Astrocyte (in vitro differentiated cells and primary cell): ENCODE measurements around the gene MEN1. TPM values are rescaled to one million over a fixed set of nuclear protein-coding genes. Genes with fewer than 3 reads are reported as not detected.
A peak's percentile ranks its signal among the peaks of the same experiment; 100 is the strongest.

Source experiments
- DNase-seq: peaks from one replicate; pipeline ENCODE4 v3.0.0-alpha.2; 2010; ENCODE audit warnings: low read depth
- FAIRE-seq: peaks from 2 replicates; lab custom pipeline; 2011; peaks lifted over from hg19 to GRCh38; lab: Jason Lieb, UNC
- H2AFZ ChIP-seq: 2 replicates; pipeline ENCODE4 v1.6.0; 2012; ENCODE audit warnings: low read depth, low read length, inconsistent platforms
- H3K27ac ChIP-seq: 2 replicates; pipeline ENCODE4 v1.5.1; 2011; ENCODE audit warnings: low read depth, low read length, inconsistent platforms
- H3K27me3 ChIP-seq: 2 replicates; pipeline ENCODE4 v1.6.0; 2011; ENCODE audit warnings: low read length, inconsistent platforms; ENCODE audit not compliant: insufficient read depth
- H3K36me3 ChIP-seq: 2 replicates; pipeline ENCODE4 v1.5.1; 2011; ENCODE audit warnings: low read length, inconsistent platforms; ENCODE audit not compliant: insufficient read depth
- H3K4me1 ChIP-seq: 2 replicates; pipeline ENCODE4 v1.5.1; 2011; ENCODE audit warnings: low read length, inconsistent platforms; ENCODE audit not compliant: insufficient read depth
- H3K4me2 ChIP-seq: 2 replicates; pipeline ENCODE4 v1.6.0; 2012; ENCODE audit warnings: low read length, inconsistent platforms
- H3K4me3 ChIP-seq: 2 replicates; pipeline ENCODE4 v1.5.1; 2011; ENCODE audit warnings: low read depth, mild to moderate bottlenecking, low read length, inconsistent platforms; ENCODE audit not compliant: insufficient read depth
- H3K79me2 ChIP-seq: 2 replicates; pipeline ENCODE4 v1.6.0; 2012; ENCODE audit warnings: mild to moderate bottlenecking, low read length, inconsistent platforms; ENCODE audit not compliant: insufficient read depth
- H3K9ac ChIP-seq: 2 replicates; pipeline ENCODE4 v1.6.0; 2012; ENCODE audit warnings: mild to moderate bottlenecking, low read length, inconsistent platforms
- H3K9me3 ChIP-seq: 2 replicates; pipeline ENCODE4 v1.5.1; 2012; ENCODE audit warnings: low read depth, mild to moderate bottlenecking, low read length, inconsistent platforms; ENCODE audit not compliant: insufficient read depth
- H4K20me1 ChIP-seq: 2 replicates; pipeline ENCODE4 v1.6.0; 2012; ENCODE audit warnings: low read length, inconsistent platforms; ENCODE audit not compliant: insufficient read depth
- H3K27ac Mint-ChIP-seq: one replicate; pipeline ENCODE4 v1.8.0; 2021; ENCODE audit warnings: mild to moderate bottlenecking, mixed read lengths; ENCODE audit not compliant: unreplicated experiment
- H3K27me3 Mint-ChIP-seq: one replicate; pipeline ENCODE4 v1.8.0; 2021; ENCODE audit warnings: low read depth, mixed read lengths; ENCODE audit not compliant: unreplicated experiment
- H3K36me3 Mint-ChIP-seq: one replicate; pipeline ENCODE4 v1.8.0; 2021; ENCODE audit warnings: low read depth, mixed read lengths; ENCODE audit not compliant: unreplicated experiment
- H3K4me1 Mint-ChIP-seq: one replicate; pipeline ENCODE4 v1.8.0; 2021; ENCODE audit warnings: low read depth, mixed read lengths; ENCODE audit not compliant: unreplicated experiment
- H3K4me3 Mint-ChIP-seq: one replicate; pipeline ENCODE4 v1.8.0; 2021; ENCODE audit warnings: mild to moderate bottlenecking, moderate library complexity, mixed read lengths; ENCODE audit not compliant: unreplicated experiment
- H3K9me3 Mint-ChIP-seq: one replicate; pipeline ENCODE4 v1.8.0; 2021; ENCODE audit warnings: mild to moderate bottlenecking, mixed read lengths; ENCODE audit not compliant: unreplicated experiment
- CTCF ChIP-seq: IDR thresholded peaks from 2 replicates; pipeline ENCODE4 v1.5.1; 2011; ENCODE audit warnings: low read depth, mild to moderate bottlenecking, inconsistent platforms, low read length, moderate library complexity; ENCODE audit not compliant: insufficient read depth
- EZH2 ChIP-seq: IDR thresholded peaks from 2 replicates; pipeline ENCODE4 v1.6.1; 2012; ENCODE audit warnings: mild to moderate bottlenecking, low read length, inconsistent platforms; ENCODE audit not compliant: insufficient read depth
- total RNA-seq: library from RNA; stranded (reverse); gene quantifications from 2 replicates; pipeline ENCODE4 v1.2.1, GENCODE V29; 2021

MEN1 gene
- total RNA-seq, 1 donor from 2014 or later: 26.0 TPM

GRCh38 chr11:64777449-64778222 is 32.7 kb downstream of the MEN1 start:
- H3K27me3 Mint-ChIP-seq: no peaks in the 10 kb centered on the region
- Histone ChIP-seq H3K4me3 (peak overlapping the region; percentile 99), H3K27ac (peak overlapping the region; percentile 87), H3K4me2 (peak overlapping the region; percentile 92), H3K9me3 (no peaks in the 10 kb centered on the region), H3K4me1 (peaks cover 13% of the 10 kb centered on the region), H3K36me3 (peaks cover 39% of the 10 kb centered on the region), H3K79me2 (peaks cover 48% of the 10 kb centered on the region), H3K27me3 (no peaks in the 10 kb centered on the region), H3K9ac (peak overlapping the region; percentile 93), H2AFZ (no peak overlapping the region), H4K20me1 (peaks cover 49% of the 10 kb centered on the region)
- FAIRE-seq: no peak
- peaks cover 17% of the 10 kb centered on the region for H3K4me1 Mint-ChIP-seq
- no peak for TF ChIP-seq EZH2
- no peak for TF ChIP-seq CTCF
- DNase-seq: peak; percentile 68
- peak overlapping the region; percentile 89 for H3K27ac Mint-ChIP-seq
- peak overlapping the region; percentile 98 for H3K4me3 Mint-ChIP-seq
- H3K9me3 Mint-ChIP-seq: no peaks in the 10 kb centered on the region
- peaks cover 6% of the 10 kb centered on the region for H3K36me3 Mint-ChIP-seq

DNA sequence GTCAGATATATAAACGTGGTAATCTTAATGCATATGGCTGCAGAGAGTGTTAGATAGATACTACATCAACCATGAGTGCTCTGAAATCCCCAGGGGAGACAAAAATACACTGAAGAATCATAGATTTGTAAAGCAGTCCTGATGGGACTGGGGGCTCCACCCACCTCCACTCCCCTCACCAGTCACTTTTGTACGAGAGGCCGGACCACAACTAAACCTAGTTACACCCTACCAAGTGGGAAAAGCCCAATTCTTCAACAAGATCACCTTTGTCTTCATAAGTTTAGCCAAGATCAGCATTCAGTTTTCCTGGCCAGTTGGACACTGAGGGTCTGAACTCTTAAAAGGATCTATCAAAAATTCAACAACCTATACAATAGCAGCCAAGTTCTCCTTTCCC is 33.5 kb downstream of the MEN1 start:
- peaks cover 46% of the 10 kb centered on the region for H3K36me3 ChIP-seq
- H3K4me2 ChIP-seq: peak overlapping the region; percentile 92
- peaks cover 57% of the 10 kb centered on the region for H4K20me1 ChIP-seq
- no peaks in the 10 kb centered on the region for H3K27me3 ChIP-seq
- H3K27ac Mint-ChIP-seq: peak overlapping the region; percentile 89
- peak overlapping the region; percentile 65 for H3K27ac ChIP-seq
- peaks cover 19% of the 10 kb centered on the region for H3K4me1 Mint-ChIP-seq
- H2AFZ ChIP-seq: no peak overlapping the region
- H3K9me3 Mint-ChIP-seq: no peaks in the 10 kb centered on the region
- H3K27me3 Mint-ChIP-seq: no peaks in the 10 kb centered on the region
- peaks cover 13% of the 10 kb centered on the region for H3K4me1 ChIP-seq
- TF ChIP-seq CTCF (no peak), EZH2 (no peak)
- H3K9me3 ChIP-seq: no peaks in the 10 kb centered on the region
- H3K36me3 Mint-ChIP-seq: peaks cover 6% of the 10 kb centered on the region
- peak overlapping the region; percentile 98 for H3K4me3 Mint-ChIP-seq
- no peak for FAIRE-seq
- H3K4me3 ChIP-seq: peak overlapping the region; percentile 99
- H3K79me2 ChIP-seq: peaks cover 56% of the 10 kb centered on the region
- peak overlapping the region; percentile 93 for H3K9ac ChIP-seq
- DNase-seq: no peak

DNA sequence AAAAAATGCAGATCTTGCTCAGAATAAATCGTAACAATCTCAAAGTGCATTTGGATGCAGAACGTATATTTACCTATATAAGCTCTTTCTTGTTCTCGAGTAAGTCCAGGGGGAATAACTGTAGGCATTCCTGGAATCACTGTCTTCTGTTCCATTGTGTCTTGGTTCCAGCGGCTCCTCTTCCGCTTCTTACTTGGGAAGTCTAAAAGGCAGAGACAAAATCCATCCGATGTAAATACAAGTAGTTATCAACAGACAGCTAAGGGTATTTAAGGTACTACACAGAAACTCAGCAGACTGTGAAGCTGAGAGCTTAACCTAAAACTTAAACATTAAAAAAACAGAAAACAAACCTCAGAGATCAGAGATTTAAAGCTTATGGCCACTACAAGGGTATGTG is 33.9 kb downstream of the MEN1 start:
- Histone ChIP-seq H3K79me2 (peaks cover 61% of the 10 kb centered on the region), H3K9ac (peak overlapping the region; percentile 93), H3K4me3 (peak overlapping the region; percentile 99), H4K20me1 (peaks cover 61% of the 10 kb centered on the region), H3K36me3 (peaks cover 51% of the 10 kb centered on the region), H2AFZ (no peak overlapping the region), H3K4me1 (peaks cover 13% of the 10 kb centered on the region), H3K27ac (no peak overlapping the region), H3K27me3 (no peaks in the 10 kb centered on the region), H3K4me2 (peak overlapping the region; percentile 92), H3K9me3 (no peaks in the 10 kb centered on the region)
- H3K27me3 Mint-ChIP-seq: no peaks in the 10 kb centered on the region
- H3K4me3 Mint-ChIP-seq: peak overlapping the region; percentile 98
- TF ChIP-seq EZH2: no peak
- no peak for TF ChIP-seq CTCF
- H3K36me3 Mint-ChIP-seq: peaks cover 6% of the 10 kb centered on the region
- FAIRE-seq (no peak), DNase-seq (no peak)
- H3K9me3 Mint-ChIP-seq: no peaks in the 10 kb centered on the region
- H3K27ac Mint-ChIP-seq: no peak overlapping the region
- peaks cover 20% of the 10 kb centered on the region for H3K4me1 Mint-ChIP-seq
